ENCODE measurements around the gene KRTAP1-5. TPM values are rescaled to one million over a fixed set of nuclear protein-coding genes. Genes with fewer than 3 reads are reported as not detected.

The KRTAP1-5 gene
- total RNA-seq, 3 donors from 2014 or later = not detected

GRCh38 chr17:41015454-41015853, 11.6 kb downstream of the KRTAP1-5 start:
- H3K36me3 ChIP-seq = no peaks in the 10 kb centered on the region
- no peak overlapping the region for H3K4me3 ChIP-seq
- H3K27me3 ChIP-seq = no peaks in the 10 kb centered on the region
- no peak overlapping the region for H3K27ac ChIP-seq
- no peak for DNase-seq (ENCODE audit: low spot score in 2 of 2)
- TF ChIP-seq, protein P1, sequence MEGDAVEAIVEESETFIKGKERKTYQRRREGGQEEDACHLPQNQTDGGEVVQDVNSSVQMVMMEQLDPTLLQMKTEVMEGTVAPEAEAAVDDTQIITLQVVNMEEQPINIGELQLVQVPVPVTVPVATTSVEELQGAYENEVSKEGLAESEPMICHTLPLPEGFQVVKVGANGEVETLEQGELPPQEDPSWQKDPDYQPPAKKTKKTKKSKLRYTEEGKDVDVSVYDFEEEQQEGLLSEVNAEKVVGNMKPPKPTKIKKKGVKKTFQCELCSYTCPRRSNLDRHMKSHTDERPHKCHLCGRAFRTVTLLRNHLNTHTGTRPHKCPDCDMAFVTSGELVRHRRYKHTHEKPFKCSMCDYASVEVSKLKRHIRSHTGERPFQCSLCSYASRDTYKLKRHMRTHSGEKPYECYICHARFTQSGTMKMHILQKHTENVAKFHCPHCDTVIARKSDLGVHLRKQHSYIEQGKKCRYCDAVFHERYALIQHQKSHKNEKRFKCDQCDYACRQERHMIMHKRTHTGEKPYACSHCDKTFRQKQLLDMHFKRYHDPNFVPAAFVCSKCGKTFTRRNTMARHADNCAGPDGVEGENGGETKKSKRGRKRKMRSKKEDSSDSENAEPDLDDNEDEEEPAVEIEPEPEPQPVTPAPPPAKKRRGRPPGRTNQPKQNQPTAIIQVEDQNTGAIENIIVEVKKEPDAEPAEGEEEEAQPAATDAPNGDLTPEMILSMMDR (IDR thresholded peaks at IDR 0.05) = no peak
- TF ChIP-seq POLR2AphosphoS5 (IDR thresholded peaks at IDR 0.05) = no peak
- no peak for TF ChIP-seq POLR2A (IDR thresholded peaks at IDR 0.05)
- H3K9me3 ChIP-seq = no peaks in the 10 kb centered on the region
- intact Hi-C loops (cut with DNase I; ENCODE audit: low total_unique reads) = no loop called here
- H3K4me1 ChIP-seq = no peaks in the 10 kb centered on the region

GRCh38 chr17:41013606-41014005, 13.4 kb downstream of the KRTAP1-5 start:
- Histone ChIP-seq H3K36me3 (no peaks in the 10 kb centered on the region), H3K27ac (no peak overlapping the region), H3K9me3 (no peaks in the 10 kb centered on the region), H3K4me1 (no peaks in the 10 kb centered on the region), H3K4me3 (no peak overlapping the region), H3K27me3 (no peaks in the 10 kb centered on the region)
- TF ChIP-seq, protein P1 (IDR thresholded peaks at IDR 0.05) = no peak
- TF ChIP-seq POLR2A (IDR thresholded peaks at IDR 0.05) = no peak
- TF ChIP-seq POLR2AphosphoS5 (IDR thresholded peaks at IDR 0.05) = no peak
- intact Hi-C loops (cut with DNase I; ENCODE audit: low total_unique reads) = no loop called here
- DNase-seq (ENCODE audit: low spot score in 2 of 2) = no peak

- TF ChIP-seq, protein P1 (IDR thresholded peaks at IDR 0.05) = no peak
- TF ChIP-seq POLR2AphosphoS5 (IDR thresholded peaks at IDR 0.05) = no peak
- TF ChIP-seq POLR2A (IDR thresholded peaks at IDR 0.05) = no peak
- intact Hi-C loops (cut with DNase I; ENCODE audit: low total_unique reads) = no loop called here
- H3K27me3 ChIP-seq = no peaks in the 10 kb centered on the region
- no peaks in the 10 kb centered on the region for H3K4me1 ChIP-seq
- no peak overlapping the region for H3K27ac ChIP-seq
- no peaks in the 10 kb centered on the region for H3K9me3 ChIP-seq
- no peak overlapping the region for H3K4me3 ChIP-seq
- no peak for DNase-seq (ENCODE audit: low spot score in 2 of 2)
- H3K36me3 ChIP-seq = no peaks in the 10 kb centered on the region
Measured at GRCh38 chr17:41013181-41013580, 13.8 kb downstream of the KRTAP1-5 start.

- no peak overlapping the region for H3K4me3 ChIP-seq
- no peaks in the 10 kb centered on the region for H3K36me3 ChIP-seq
- no peak for DNase-seq (ENCODE audit: low spot score in 2 of 2)
- H3K27ac ChIP-seq = no peak overlapping the region
- H3K4me1 ChIP-seq = no peaks in the 10 kb centered on the region
- intact Hi-C loops (cut with DNase I; ENCODE audit: low total_unique reads) = no loop called here
- H3K9me3 ChIP-seq = no peaks in the 10 kb centered on the region
- TF ChIP-seq, protein P1 (IDR thresholded peaks at IDR 0.05) = no peak
- TF ChIP-seq POLR2AphosphoS5 (IDR thresholded peaks at IDR 0.05) (no peak), POLR2A (IDR thresholded peaks at IDR 0.05) (no peak)
- H3K27me3 ChIP-seq = no peaks in the 10 kb centered on the region
Measured at GRCh38 chr17:41012326-41013120, 14.5 kb downstream of the KRTAP1-5 start.

DNA sequence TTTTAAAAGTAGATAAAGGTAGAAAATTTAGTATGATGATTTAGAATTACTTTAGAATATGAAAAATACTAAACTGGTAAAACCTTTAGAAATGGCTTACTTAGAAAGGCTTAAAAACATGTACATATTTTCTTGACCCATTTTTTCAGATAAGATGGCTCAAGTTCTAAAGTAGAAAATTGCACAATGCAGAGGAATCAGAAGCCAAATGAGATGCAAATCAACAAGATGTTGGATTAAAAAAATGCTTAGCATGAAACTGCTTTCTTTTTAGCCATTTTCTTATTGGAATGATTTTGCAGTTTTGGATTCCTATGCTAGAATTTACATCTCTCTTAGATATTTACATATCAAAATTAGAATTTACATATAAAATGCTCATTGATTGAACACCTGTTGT, 16.6 kb downstream of the KRTAP1-5 start:
- Histone ChIP-seq H3K27ac (no peak overlapping the region), H3K4me1 (no peaks in the 10 kb centered on the region), H3K36me3 (no peaks in the 10 kb centered on the region), H3K4me3 (no peak overlapping the region), H3K27me3 (no peaks in the 10 kb centered on the region), H3K9me3 (no peaks in the 10 kb centered on the region)
- no peak for TF ChIP-seq POLR2AphosphoS5 (IDR thresholded peaks at IDR 0.05)
- intact Hi-C loops (cut with DNase I; ENCODE audit: low total_unique reads) = no loop called here
- DNase-seq (ENCODE audit: low spot score in 2 of 2) = no peak
